Prostate gland (tissue), 2 donors: ENCODE data around the gene CYTH1. TPM values are rescaled to one million over a fixed set of nuclear protein-coding genes. Genes with fewer than 3 reads are reported as not detected.
A peak's percentile ranks its signal among the peaks of the same experiment; 100 is the strongest.

Experiments
- DNase-seq: peaks from one replicate; pipeline ENCODE4 v3.0.0-alpha.2; 2019; ENCODE audit warnings: low spot score
- H3K27ac ChIP-seq, 2 donors: fragments of 200-600 bp; sonication (generic); 2 replicates each; pipeline ENCODE4 v1.5.1; 2017 to 2019
- H3K27me3 ChIP-seq: fragments of 200-600 bp; sonication (generic); replicated peaks from 2 replicates; pipeline ENCODE4 v1.5.1; 2019; ENCODE audit not compliant: insufficient read depth
- H3K36me3 ChIP-seq, 2 donors: fragments of 200-600 bp; sonication (generic); 1 replicate in 1 of 2; 2 replicates in 1 of 2; pipeline versions ENCODE4 v1.5.1 to v1.8.1; 2017 to 2019
- H3K4me1 ChIP-seq: fragments of 200-600 bp; sonication (generic); replicated peaks from 2 replicates; pipeline ENCODE4 v1.5.1; 2019
- H3K4me3 ChIP-seq, 2 donors: fragments of 200-600 bp; sonication (generic); 2 replicates each; pipeline ENCODE4 v1.5.1; 2017 to 2019
- H3K9me3 ChIP-seq: fragments of 200-600 bp; sonication (generic); 2 replicates; pipeline ENCODE4 v1.5.1; 2017
- POLR2A ChIP-seq: fragments of 450-650 bp; IDR thresholded peaks from one replicate; pipeline ENCODE4 v1.6.1; 2016; ENCODE audit warnings: antibody characterized with exemption, mild to moderate bottlenecking
- POLR2AphosphoS5 ChIP-seq: sonication (generic); formaldehyde crosslinking; IDR thresholded peaks from one replicate; pipeline ENCODE4 v1.6.1; 2017; ENCODE audit warnings: antibody characterized with exemption
- WGBS: methylation state at CpG from one replicate; pipeline ENCODE4 v1.1.5; 2018; 5-methylcytosine and 5-hydroxymethylcytosine counted together
- intact Hi-C: fragments of 100-400 bp; cut with DNase I; formaldehyde crosslinking; loops from one replicate; pipeline ENCODE4 v1.14.2; 2022
- total RNA-seq, 2 donors: library from RNA; depleted of rRNA; stranded (reverse); fragments of >200 nt; gene quantifications; one replicate each; pipeline ENCODE4 v1.1.0, GENCODE V29; 2016
- TF ChIP-seq, protein P1 (sequence below), 4 experiments: fragments of 200-600 bp in 2 of 4; fragments of 450-650 bp in 2 of 4; sonication (generic) in 2 of 4; IDR thresholded peaks; 1 replicate in 3 of 4; 2 replicates in 1 of 4; pipeline ENCODE4 v1.5.1; 2016 to 2019; ENCODE audit warnings: antibody characterized with exemption in 4 of 4, mild to moderate bottlenecking in 2 of 4, moderate library complexity in 2 of 4

CYTH1 gene
- total RNA-seq, 2 donors from 2014 or later, result 65.2 to 73.9 TPM

DNA sequence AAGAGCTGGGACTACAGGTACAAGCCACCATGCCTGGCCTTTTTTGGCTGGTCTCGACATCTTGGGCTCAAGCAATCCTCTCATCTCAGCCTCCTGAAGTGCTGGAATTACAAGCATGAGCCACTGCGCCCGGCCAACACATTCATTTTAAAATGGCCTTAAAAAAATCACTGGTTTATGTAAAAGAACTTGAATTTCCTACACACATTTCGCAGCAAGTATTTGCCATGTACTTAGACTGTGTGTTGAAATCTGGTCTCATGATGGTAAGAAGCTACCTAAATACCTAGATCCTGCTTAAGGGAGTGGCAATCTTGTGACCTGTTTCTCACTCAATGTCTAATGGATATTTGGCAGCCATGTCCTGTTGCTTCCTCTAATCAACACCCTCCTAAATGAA is 8.5 kb upstream of the CYTH1 start:
- 86% methylated on average over 4 of the region's 4 CpGs for WGBS
- H3K27me3 ChIP-seq, result no peaks in the 10 kb centered on the region
- H3K9me3 ChIP-seq, result no peaks in the 10 kb centered on the region
- peaks cover under 1% of the 10 kb centered on the region for H3K4me1 ChIP-seq
- H3K36me3 ChIP-seq, result no peaks in the 10 kb centered on the region
- DNase-seq, result no peak
- intact Hi-C loops, result no loop called here
- TF ChIP-seq POLR2AphosphoS5, result no peak
- TF ChIP-seq, protein P1, sequence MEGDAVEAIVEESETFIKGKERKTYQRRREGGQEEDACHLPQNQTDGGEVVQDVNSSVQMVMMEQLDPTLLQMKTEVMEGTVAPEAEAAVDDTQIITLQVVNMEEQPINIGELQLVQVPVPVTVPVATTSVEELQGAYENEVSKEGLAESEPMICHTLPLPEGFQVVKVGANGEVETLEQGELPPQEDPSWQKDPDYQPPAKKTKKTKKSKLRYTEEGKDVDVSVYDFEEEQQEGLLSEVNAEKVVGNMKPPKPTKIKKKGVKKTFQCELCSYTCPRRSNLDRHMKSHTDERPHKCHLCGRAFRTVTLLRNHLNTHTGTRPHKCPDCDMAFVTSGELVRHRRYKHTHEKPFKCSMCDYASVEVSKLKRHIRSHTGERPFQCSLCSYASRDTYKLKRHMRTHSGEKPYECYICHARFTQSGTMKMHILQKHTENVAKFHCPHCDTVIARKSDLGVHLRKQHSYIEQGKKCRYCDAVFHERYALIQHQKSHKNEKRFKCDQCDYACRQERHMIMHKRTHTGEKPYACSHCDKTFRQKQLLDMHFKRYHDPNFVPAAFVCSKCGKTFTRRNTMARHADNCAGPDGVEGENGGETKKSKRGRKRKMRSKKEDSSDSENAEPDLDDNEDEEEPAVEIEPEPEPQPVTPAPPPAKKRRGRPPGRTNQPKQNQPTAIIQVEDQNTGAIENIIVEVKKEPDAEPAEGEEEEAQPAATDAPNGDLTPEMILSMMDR (IDR thresholded peaks at IDR 0.05), result no peak
- H3K4me3 ChIP-seq, result no peak overlapping the region
- peak overlapping the region; percentile 45 to 59 for H3K27ac ChIP-seq

GRCh38 chr17:78789663-78790181 is 7.6 kb upstream of the CYTH1 start:
- Histone ChIP-seq H3K4me1 (no peaks in the 10 kb centered on the region), H3K27ac (peak overlapping the region; percentile 45 to 59), H3K4me3 (peak overlapping the region in 1 of 2 donors; percentile 3), H3K36me3 (no peaks in the 10 kb centered on the region), H3K9me3 (no peaks in the 10 kb centered on the region), H3K27me3 (no peaks in the 10 kb centered on the region)
- intact Hi-C loops, result no loop called here
- 16% methylated on average over 14 of the region's 14 CpGs for WGBS
- peak; percentile 79 for DNase-seq
- TF ChIP-seq POLR2A (no peak), POLR2AphosphoS5 (peak; percentile 42)
- TF ChIP-seq, protein P1 (IDR thresholded peaks at IDR 0.05), result no peak

GRCh38 chr17:78789149-78789662 is 7.1 kb upstream of the CYTH1 start:
- peak overlapping the region in 1 of 2 donors; percentile 3 for H3K4me3 ChIP-seq
- no peaks in the 10 kb centered on the region for H3K27me3 ChIP-seq
- TF ChIP-seq POLR2AphosphoS5, result no peak
- no peak for TF ChIP-seq POLR2A
- TF ChIP-seq, protein P1 (IDR thresholded peaks at IDR 0.05), result no peak
- peak overlapping the region; percentile 45 to 59 for H3K27ac ChIP-seq
- no peaks in the 10 kb centered on the region for H3K9me3 ChIP-seq
- no peaks in the 10 kb centered on the region for H3K4me1 ChIP-seq
- WGBS, result 61% methylated on average over 5 of the region's 5 CpGs
- intact Hi-C loops, result no loop called here
- no peaks in the 10 kb centered on the region for H3K36me3 ChIP-seq
- no peak for DNase-seq

DNA sequence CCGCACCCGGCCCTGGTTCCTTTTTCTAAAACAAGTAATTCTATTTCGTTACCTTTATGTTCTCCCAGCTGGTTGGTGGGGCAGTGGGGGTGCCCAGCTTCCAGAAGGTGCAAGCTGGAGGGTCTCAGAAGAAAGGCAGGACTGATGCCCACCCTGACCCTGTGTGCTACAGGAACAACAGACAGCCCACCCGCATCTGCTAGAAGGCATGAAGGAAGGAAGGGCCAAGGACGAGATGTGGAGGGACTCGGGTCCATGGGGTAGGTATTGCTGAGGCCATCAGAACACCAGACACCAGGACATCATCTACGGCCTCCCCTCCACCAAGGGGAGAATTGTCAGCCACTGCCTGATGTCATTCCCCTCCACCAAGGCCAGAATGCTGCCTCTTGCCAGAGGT is 6.4 kb upstream of the CYTH1 start:
- H3K9me3 ChIP-seq, result no peaks in the 10 kb centered on the region
- no peaks in the 10 kb centered on the region for H3K4me1 ChIP-seq
- no peak for TF ChIP-seq POLR2A
- TF ChIP-seq POLR2AphosphoS5, result no peak
- TF ChIP-seq, protein P1 (IDR thresholded peaks at IDR 0.05), result no peak
- no peak overlapping the region for H3K4me3 ChIP-seq
- no peak overlapping the region for H3K27ac ChIP-seq
- DNase-seq, result no peak
- H3K36me3 ChIP-seq, result no peaks in the 10 kb centered on the region
- 94% methylated on average over 7 of the region's 7 CpGs for WGBS
- H3K27me3 ChIP-seq, result no peaks in the 10 kb centered on the region
- intact Hi-C loops, result no loop called here

- Histone ChIP-seq H3K4me3 (no peak overlapping the region), H3K4me1 (peaks cover 4% of the 10 kb centered on the region), H3K36me3 (no peaks in the 10 kb centered on the region), H3K27ac (no peak overlapping the region), H3K27me3 (no peaks in the 10 kb centered on the region), H3K9me3 (no peaks in the 10 kb centered on the region)
- 78% methylated on average over 7 of the region's 7 CpGs for WGBS
- intact Hi-C loops, result no loop called here
- TF ChIP-seq POLR2AphosphoS5 (no peak), POLR2A (no peak)
- TF ChIP-seq, protein P1 (IDR thresholded peaks at IDR 0.05), result no peak
- DNase-seq, result no peak
Observed at GRCh38 chr17:78787444-78787843, 5.4 kb upstream of the CYTH1 start.
